Upper lobe of left lung (tissue), 4 donors: ENCODE measurements around the gene TGFB2.

Source experiments
- CTCF ChIP-seq, 6 experiments: fragments of 450-650 bp in 4 of 6; fragments of 200-600 bp in 2 of 6; sonication (generic) in 2 of 6; IDR thresholded peaks; one replicate each; pipeline ENCODE4 v1.5.1; 2016 to 2019; ENCODE audit warnings: antibody characterized with exemption in 6 of 6
- EP300 ChIP-seq, 4 donors: sonication (generic); formaldehyde crosslinking; IDR thresholded peaks; one replicate each; pipeline ENCODE4 v1.5.1; 2017; ENCODE audit warnings: antibody characterized with exemption in 4 of 4, control low read depth in 2 of 4
- POLR2AphosphoS5 ChIP-seq, 2 donors: sonication (generic); formaldehyde crosslinking; IDR thresholded peaks; one replicate each; pipeline ENCODE4 v1.5.1; 2017; ENCODE audit warnings: antibody characterized with exemption in 2 of 2

- TF ChIP-seq CTCF (IDR thresholded peaks at IDR 0.05) (no peak), POLR2AphosphoS5 (IDR thresholded peaks at IDR 0.05) (no peak), EP300 (IDR thresholded peaks at IDR 0.05) (no peak)
Measured at GRCh38 chr1:218342091-218342490, 3.0 kb upstream of the TGFB2 start.
